NCI-H146 (cell line): ENCODE results near the gene CASP12.

Source experiments
- DNase-seq: peaks from one replicate; lab custom pipeline; 2025; lab: John Stamatoyannopoulos, UW

The CASP12 gene

DNA sequence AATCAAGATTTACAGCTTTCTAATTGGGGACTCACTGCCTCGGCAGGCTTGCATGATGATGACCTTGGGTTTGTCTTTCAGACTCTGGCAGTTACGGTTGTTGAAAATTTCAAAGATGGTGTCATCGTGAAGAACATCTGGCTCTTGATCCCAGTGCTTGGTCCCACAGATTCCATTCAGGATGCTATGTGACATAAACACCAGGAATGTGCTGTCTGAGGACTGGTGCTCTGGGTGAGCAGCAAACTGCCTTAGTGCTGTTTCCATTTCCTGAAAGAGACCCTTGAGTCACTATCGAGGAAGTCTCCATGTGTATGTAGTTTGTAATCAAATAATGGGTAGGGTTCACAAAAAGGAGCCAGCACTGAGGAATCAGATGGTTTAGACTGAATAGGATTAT lies 7.1 kb downstream of the CASP12 start:
- no peak for DNase-seq

DNA sequence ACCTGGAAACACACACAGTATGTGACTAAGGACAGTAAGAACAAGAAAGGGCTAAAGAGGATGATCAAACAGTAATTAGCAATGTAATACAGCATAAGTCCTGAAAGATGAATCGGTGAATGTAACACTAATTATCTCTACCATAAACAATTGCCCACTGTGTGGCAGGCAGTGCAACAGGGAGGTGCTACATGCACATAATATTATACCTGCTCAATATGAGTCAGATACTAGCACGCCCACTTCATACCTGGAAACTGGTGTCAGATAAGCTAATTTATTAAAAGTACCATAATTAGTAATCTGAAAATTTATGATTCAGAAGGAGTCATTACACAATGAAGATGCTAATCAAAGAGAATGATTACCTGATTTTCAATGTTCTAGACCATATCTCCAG lies 14.9 kb downstream of the CASP12 start:
- no peak for DNase-seq

DNA sequence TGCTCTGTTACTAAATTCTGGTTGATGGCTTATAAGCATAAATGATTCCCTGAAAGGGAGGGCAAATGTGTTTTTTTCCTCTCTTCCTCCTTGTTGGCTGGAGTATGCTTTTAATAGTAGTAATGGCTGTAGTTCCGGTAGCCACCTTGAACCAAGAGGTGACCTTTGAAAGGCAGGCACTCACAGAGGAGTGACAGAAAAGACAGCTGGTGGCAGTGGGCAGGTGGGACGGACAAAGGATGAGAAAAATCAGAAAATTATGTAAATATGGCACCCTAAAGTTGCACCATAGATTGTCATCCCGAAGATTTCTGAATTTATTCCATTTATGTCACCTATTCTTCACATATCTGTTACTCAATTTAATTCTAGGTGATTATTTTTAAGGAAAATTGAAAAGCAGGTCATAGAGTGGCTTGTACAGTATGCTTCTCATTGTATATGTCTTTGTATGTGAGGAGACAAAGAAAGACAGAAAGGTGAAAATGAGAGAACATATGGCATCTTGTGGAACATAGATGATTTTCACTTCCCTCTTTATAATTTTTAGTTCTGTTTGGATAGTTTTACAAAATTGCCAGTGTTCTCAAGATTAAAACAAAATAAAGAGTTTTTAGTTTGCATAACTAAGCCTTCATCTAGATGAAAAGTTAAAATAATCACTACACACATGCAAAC lies 17.0 kb downstream of the CASP12 start:
- DNase-seq, result no peak

DNA sequence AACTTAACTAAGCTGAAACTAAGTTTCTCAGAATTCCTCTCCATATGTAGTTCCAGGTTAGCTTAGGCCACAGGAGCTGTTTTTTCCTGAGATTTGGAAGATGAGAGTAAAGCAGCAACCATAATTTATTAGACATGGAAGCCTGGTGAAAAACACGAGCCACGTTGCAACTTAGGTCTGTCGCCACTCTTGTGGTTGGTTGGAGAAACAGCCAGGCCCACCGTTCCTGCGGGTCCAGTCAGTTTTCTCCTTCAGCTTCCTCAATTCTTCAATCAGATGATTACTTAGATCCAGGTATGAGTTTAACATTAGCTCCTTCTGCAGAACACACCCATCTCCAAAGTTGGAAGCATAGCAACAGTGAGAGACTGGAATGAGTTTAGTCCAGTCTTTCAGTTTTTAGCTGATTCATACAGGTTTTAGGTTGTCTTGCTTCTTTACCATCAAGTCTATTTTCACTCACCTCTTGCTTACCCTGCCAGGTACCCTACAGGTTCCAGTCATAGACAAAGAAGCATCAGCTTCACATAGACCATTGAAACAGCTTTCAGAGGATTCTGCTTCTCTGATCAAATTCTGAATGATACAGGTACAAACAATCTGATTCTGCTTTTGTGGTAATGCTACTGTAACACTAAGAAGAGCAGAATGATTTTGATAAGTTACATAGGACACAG lies 18.6 kb downstream of the CASP12 start:
- DNase-seq, result no peak

DNA sequence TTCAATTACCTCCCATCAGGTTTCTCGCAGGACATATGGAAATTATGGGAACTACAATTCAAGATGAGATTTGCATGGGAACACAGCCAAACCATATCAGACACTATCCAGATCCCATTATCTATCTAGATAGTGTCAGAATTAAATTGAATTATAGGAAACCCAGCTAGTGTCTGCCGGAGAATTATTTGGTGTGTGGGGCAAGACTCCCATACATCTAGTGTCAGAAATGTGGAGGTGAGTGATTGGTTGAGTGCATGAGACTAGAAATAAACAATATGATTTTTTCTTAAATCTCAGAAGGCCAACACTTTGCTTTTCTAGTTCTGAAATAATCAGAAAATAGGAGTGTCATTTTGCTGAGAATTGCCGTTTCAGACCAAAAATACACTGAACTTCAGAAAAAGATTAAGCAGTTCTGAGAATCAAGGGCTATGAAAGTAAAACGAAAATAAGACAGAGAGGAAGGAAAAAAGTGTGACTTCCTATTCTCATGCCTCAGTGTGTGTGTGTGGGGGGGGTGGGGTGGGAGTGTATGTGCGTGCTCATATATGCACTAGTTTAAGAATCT lies 21.3 kb downstream of the CASP12 start:
- DNase-seq, result no peak

DNA sequence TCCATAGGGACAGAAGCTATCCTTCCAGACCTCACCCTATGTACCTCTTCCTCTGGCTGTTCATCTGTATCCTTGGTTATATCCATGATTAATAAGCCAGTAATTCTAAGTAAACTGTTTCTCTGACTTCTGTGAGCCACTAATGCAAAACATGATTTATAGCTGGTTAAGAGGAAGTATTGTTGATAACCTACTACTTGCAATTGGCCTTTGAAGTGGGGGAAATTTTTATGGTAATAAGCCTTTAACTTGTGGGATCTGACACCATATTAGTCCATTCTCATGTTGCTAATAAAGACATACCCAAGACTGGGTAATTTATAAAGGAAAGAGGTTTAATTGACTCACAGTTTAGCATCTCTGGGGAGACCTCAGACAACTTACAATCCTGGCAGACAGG lies 21.9 kb downstream of the CASP12 start:
- DNase-seq, result no peak

DNA sequence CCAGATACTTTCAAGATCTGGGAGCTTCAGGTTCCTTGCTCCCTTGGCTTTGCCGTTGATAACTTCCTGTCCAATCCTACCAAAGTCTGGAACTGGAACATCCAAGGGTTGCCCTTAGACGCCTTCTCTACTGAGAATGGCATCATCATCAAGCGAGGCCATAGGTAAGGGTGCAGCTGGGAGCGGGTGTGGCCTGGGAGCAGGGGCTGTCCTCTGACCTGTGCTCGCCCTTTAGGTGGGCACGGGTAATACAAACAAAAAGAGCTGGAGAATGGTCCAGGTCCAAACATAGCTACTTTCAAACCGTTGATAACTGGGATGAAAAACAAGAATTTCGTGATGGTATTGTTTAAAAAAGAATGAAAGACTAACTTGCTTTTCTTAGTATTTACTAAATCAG lies 25.0 kb downstream of the CASP12 start:
- DNase-seq, result no peak

DNA sequence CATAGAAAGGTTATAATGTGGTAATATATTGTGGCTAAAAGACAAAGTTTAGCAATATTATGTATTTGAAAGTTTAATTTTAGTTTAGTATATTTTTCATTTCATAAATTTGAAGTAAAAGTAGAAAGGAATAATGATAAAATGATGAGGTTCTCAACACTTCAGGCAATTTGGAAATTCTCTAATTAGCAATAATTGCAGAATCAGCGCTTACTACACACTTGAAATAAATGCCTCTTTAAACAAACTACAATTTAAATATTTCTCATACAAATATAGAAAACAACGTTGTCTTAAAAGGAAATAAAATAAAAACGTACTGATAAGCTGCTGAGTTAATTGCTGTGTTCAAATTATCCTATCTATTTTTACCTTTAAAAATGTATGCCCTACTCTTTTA lies 25.9 kb downstream of the CASP12 start:
- no peak for DNase-seq

DNA sequence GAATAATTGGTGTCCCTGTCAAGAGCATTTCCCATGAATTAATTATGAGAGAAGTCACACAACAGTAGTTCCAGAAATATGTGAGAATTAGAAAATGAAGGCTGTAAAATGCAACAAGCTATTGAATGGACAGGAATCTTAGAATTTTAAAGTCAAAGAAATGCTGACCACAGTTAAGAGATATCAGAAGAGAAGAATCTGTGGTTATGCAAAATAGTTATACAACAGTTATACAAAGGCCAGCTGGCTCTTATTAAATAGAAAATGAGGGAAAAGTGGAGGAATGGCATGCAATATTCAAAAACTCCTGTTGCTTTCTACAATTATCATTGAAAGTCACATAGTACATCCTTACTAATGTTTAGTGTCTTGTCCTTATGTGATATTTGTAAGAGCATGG lies 27.4 kb downstream of the CASP12 start:
- DNase-seq, result no peak

DNA sequence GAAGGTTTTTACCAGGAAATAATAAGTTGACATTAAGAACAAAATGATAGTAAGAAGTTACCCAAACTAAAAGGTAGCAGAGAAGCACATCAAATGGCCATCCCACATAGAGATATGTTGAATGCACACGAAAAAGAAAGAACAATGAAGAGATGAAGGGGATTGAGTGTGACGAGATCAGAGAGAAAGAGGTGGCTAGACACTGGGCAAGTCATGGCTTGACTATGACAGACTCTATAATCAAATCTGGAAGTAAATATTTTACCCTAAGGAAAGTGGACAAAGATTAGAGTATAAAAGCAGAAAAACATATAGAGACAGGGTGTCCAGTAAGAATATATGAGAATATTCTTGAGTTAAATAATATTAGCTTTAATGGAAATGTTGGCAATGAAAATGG lies 31.4 kb downstream of the CASP12 start:
- no peak for DNase-seq

DNA sequence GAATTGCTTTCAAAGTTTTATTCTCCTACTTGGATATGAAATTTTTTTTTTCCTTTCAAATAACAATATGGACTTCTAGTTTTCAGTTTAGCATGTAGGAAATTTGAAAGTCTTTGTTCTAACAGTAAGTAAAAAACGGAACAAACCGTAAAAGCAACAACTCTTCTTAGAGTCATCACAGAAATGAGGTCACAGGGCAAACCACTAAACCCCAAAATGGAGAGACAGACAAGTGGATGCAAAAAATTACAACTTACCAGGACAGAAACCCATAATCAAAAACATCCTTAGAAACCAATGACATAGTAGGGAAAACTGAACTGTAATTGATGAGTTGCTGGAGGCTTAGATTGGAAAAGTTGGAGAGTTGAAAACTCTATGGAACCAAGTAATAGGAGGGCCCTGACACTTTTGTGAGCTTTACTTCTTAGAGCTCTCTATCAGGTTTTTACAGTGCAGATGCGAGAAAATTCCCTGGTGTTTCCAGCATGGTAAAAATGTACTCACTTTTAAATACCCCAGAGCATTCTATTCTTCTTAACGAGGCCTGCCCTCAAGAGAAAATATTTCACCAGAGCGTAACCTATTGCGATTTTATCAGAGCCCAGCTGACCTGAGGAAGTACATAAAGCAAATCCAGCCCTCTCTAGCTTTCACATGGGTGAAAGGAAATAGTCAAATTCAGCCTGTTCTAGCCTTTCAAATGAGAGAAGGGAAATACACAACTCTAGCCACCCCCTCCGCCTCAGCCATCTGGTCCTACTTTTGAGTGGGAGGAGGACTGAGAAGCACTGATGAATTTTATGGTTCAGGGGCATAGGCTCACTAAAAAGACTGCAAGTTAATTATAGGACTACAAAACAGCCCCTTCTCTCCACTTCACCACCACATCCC lies 39.1 kb downstream of the CASP12 start:
- DNase-seq, result no peak

DNA sequence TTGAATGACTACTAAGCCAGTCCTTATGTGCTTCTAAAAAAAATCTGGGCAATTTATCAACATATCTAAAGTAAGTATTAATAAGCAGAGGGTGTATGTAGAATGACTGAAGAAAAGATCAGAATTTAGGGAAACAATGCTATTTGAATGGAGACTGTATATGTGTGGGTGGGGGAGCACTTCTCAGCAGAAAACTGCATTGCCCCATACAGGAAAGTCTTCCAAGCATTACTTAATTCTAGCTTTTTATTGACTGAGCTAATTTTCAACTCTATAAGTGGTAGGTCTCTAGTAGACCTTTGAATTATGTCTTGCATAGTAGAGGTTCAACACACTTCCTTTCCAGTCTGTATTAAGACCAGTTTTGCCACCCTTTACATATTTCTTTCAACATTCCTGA lies 41.7 kb downstream of the CASP12 start:
- DNase-seq, result no peak

DNA sequence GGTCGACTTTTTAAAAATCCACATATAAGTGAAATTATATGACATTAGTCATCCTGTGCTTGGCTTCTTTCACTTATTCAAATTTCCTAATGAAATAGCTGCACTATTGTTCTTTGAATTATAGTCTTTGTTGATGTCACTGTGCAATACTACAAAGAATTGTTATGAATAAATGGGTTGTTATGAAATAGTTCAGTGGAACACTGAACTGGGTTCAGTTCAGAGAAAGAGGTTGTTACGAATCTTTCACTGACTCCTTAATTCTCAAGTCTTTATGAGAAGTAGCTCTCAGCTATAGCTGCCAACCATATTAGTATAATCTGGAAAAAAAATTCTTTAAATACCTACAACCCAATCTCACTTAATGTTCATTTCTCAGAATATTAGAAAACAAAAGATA lies 42.3 kb downstream of the CASP12 start:
- no peak for DNase-seq

DNA sequence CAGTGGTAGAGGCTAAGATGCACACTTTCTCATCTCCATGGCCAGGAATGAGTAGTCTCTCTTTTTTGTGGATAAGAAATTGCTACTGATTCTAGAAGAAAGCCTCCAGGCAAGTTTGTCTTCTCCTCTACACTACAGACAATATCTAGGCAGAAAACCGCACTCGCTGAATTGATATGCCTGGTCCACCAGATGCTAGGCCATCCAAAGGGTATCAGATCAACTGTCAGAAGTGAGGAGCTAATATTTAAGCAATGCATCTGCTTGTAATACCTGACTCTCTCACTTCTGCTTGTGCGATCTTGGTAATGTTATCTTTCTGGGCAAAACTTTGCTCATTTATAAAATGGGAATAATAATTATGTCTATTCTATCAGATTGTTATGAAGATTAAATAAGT lies 45.0 kb downstream of the CASP12 start:
- DNase-seq, result no peak

DNA sequence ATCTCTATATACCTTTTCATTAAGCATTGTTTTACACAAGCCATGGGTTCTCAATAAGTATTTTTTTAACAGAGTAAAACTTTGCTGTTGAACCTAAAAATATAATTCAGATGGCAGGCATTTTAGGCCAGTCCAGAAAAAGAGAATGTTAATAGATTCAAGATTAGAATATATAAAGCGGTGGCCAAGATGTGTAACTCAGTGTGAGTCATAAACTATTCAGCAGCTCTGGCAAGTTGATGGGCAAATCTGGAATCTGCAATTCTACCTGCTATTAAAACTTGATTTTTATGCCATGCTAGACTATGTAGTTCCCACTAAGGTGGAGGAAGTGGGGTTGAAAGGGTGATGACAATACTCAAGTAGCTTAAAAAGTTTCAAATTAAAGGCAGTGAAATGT lies 45.4 kb downstream of the CASP12 start:
- no peak for DNase-seq

DNA sequence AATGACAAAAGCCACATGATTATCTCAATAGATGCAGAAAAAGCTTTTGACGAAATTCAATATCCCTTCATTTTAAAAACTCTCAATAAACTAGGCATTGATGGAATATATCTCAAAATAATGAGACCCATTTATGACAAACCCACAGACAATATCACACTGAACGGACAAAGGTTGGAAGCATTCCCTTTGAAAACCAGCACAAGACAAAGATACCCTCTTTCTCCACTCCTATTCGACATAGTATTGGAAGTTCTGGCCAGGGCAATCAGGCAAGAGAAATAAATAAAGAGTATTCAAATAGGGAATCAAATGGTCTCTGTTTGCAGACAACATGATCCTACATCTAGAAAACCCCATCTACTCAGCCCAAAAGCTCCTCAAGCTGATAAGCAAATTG lies 52.0 kb downstream of the CASP12 start:
- DNase-seq, result no peak

DNA sequence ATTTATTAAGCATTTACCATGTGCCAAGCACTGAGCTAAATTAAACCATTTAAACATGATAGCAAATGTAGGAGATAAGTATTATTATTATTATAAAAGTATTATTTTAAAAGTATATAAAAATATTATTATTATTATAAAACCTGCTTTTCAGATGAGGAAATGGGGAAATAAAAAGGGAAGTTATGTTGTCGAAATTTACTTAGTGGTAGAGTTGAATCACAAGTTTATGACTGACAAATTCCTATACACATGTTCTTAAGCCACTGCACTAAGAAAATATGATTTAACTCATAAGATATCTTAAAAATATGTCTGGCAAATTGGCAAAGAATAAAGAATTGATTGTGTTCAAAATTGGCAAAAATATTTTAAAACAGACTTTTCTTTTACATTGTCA lies 53.8 kb downstream of the CASP12 start:
- DNase-seq, result no peak

DNA sequence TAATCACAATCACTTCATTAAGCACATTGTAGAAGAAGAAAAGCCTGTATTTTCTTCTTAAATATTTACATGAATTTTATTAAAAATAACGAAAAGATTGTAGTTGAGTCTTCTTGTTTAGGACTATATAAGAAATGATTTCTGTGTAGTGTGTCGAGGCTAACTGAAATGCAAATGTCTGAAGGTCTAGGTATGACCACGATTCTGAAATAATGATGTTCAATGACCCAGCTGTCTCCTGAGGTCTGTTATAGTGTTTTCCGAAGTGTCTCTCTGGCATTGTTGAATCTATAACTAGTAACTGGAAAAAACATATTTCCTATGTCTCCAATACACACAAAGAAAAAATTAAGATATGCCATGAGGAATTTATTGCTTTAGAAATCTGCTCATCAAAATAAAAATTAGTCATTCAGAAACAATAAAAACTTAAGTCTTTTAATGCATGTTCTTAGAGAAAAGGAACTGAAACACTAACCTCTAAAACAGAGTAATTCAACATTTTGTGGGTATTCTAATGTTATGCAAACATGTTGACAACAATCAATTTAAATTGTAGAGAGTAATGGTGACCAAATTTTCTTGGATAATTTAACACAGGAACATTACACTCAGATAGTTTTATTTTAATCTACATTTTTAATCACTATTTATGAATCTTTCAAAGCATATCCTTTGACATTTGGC lies 55.0 kb downstream of the CASP12 start:
- DNase-seq, result no peak

DNA sequence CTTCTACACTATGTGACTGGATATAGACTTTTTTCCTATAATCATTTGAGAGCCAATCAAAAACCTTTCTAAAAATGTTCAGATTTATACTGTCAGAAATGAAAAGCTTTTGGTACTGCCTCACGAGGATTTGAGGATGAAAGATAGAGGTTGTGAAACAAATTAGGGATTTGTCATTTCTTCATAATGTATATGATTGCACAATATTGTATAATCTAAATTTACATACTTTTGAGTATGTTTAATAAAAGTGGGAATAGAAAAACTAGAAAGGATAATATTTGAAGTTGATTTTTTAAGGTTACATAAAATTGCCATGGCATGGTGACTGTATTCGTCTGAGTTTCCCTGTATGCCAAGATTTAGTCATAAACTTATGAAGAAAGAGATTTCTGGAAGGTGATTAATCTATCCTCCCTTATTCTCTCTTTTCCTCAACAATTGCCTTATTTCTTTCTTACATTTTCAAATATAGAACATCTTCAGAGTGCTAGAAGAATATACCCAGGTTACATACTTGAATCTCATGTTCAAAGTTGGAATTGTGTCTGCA lies 56.2 kb downstream of the CASP12 start:
- no peak for DNase-seq

DNA sequence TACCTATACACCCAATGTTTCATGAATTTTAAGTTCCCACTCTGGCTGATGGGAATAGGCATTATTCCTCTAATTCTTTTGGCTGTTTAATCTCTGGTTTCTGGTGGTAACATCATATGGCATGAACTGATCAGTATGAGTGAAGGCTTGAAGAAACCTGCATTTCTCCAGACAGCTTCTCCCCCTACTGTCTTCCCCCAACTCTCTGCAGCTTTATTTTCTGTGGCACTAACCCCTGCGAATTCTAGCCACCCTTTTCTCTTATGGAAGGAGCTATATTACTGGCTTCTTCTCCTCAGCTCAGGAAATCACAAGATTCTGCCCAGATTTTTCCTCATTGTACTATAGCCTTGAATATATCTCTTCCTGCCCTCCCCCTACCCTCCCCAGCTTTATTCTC lies 57.1 kb downstream of the CASP12 start:
- no peak for DNase-seq

DNA sequence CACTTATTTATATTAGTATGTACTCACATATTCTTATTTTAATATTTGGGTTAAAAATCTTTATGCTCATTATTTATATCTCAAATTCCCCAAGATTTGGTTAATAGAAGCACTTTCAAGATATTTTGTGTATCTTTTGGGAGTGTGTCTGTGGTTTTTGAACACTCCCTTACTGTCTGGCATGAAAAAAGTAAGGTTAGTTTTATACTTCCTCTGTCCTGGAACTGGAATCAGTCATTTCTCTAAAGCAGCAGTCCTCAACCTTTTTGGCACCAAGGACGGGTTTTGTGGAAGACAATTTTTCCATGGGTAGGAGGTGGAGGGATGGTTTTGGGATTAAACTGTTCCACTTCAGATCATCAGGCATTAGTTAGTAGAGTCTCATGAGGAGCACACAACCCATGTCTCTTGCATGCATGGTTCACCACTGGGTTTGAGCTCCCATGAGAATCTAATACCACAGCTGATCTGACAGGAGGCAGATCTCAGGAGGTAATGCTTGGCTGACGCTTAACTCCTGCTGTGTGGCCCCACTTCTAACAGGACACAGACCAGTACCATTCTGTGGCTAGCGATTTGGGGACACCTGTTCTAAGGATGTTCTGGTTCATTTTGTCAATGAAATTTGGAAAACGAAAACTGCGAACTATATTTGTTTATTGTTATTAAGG lies 60.2 kb downstream of the CASP12 start:
- DNase-seq, result no peak
